GM10266 (cell line): ENCODE results near the gene GNAI2.

Experiments used
- DNase-seq: peaks from one replicate; pipeline ENCODE4 v3.0.0; 2012; ENCODE audit errors: extremely low spot score
- CTCF ChIP-seq: IDR thresholded peaks from 2 replicates; pipeline ENCODE4 v1.5.1; 2012; ENCODE audit warnings: mild to moderate bottlenecking, low read depth; ENCODE audit not compliant: control insufficient read depth, insufficient read depth; ENCODE audit errors: missing control alignments

Gene GNAI2

DNA sequence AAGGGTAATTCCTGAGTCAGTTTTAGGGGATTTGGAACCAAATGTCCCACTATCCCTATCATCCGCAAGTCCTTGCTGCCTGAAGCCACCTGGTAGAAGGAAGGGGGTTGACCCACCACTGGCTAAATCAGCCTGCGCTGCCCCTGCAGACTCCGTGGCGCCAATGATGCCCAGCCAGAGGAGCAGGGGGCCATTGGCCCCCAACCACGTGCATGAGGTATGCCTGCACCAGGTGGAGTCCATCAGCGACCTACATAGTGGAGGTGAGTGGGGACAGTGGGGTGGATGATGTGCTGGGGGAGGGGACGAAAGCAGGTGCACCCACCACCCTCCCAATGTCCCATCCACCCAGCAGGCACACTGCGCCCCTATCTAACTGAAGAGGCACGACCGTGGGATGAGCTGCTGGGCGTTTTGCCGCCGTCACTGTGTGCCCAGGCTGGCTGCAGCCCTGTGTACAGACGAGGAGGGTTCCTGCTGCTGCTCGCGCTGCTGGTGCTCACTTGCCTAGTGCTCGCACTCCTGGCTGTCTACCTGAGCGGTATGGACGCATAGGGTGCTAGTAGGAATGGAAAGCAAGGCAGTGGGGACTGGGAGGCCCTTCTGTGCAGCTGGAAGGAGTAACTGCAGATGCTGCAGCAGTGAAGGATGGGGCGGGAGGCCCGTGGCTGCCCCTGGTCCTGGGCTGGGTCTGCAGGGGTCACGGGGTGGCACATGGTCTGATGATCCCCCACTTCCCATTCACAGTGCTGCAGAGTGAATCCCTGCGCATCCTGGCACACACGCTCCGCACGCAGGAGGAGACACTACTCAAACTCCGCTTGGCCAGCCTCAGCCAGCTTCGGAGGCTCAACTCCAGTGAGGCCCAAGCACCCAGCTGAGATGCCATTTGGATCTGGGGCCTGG is 50.6 kb downstream of the GNAI2 start:
- no peak for DNase-seq
- TF ChIP-seq CTCF, result no peak

DNA sequence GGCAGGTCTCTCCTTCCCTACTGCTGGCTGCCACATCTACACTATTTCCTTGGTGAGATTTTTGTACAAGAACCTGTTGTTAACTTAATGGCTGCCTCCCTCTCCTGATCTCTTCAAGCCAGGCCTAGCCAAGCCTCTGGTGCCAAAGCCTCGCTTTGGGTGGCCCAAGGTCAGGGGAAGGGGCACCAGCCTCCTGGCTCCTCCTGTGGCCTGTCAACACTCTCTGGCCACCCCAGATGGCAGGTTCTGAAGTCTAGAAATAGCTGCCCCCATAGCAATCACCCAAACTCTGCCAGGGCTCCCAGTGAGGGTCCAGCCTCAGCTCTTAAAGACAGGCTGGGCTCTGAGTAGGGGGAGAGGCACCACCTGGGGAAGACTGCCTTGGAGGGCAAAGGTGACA is 51.3 kb downstream of the GNAI2 start:
- TF ChIP-seq CTCF, result no peak
- no peak for DNase-seq

- DNase-seq, result no peak
- no peak for TF ChIP-seq CTCF
These were observed 52.5 kb downstream of the GNAI2 start for GRCh38 chr3:50288387-50289007.

- no peak for DNase-seq
- TF ChIP-seq CTCF, result no peak
These were observed 53.1 kb downstream of the GNAI2 start for GRCh38 chr3:50289130-50289529.

- DNase-seq, result no peak
- no peak for TF ChIP-seq CTCF
These were observed 54.2 kb downstream of the GNAI2 start for GRCh38 chr3:50290161-50290641.

DNA sequence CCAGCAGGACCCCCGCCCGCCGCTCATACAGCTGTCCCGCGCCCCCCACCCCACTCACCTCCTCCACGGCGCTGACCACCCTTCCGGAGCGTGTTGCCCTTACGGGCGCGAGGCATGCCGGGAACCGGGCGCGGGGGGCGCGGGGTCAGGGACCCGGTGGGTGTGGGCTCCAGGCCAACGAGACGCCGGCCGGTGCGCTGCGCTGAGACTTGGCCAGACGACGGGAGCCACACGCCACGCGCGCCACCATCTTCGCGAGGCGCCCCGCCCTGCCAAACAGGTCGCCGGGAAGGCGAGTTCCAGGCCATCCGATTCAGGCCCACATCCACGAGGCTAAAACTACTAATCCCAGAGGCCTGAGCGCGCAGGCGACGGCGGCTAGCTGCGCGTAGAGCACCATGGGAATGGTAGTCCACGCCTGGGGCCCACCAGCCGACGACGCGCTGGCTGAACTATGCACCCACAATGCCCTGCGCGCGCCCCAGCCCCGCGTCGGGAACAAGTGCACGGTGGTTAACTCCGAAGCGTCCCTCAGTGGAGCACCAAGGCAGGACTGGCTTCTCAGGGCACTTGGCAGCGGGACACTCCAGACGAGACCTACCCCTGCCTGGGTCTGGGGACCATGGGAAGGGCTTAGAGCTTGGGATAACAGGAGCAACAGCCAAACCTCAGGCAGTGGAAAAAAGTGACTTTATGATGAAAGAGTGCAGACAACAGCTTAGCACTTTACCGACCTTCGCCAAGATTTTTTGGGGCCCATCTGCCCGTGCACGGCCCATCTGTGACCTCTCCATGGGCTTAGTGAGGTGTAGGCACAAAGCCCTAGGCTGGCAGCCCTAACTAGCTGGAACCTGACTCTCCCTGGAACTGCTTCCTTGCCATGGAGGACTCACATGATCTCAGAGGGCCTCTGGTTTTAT is 56.4 kb downstream of the GNAI2 start, which contains the start of gene IFRD2:
TSS of gene IFRD2 (minus strand) at position 271 of the 920 bp plus-strand sequence. CDS start at position 116, 155 bp downstream.
- no peak for TF ChIP-seq CTCF
- peak; percentile 95 for DNase-seq
